ENCODE results near the gene AKT3.

GRCh38 chr1:243542739-243543415 lies 307.2 kb downstream of the AKT3 start:
- TF ChIP-seq POLR2AphosphoS5 (IDR thresholded peaks at IDR 0.05; ENCODE audit: low read depth, low read length) (no peak), FOXP2 (optimal IDR thresholded peaks at IDR 0.05; ENCODE audit: borderline replicate concordance, extremely low read depth, extremely low read length, insufficient read depth) (no peak), REST (IDR thresholded peaks at IDR 0.05; ENCODE audit: insufficient read depth in 1 of 2, low read depth in 2 of 2, low read length in 2 of 2) (no peak), TAF1 (IDR thresholded peaks at IDR 0.05; ENCODE audit: borderline replicate concordance, insufficient read depth, low read length) (no peak)
